Duodenal mucosa (tissue), 2 donors: ENCODE data around the gene SETBP1.

Source experiments
- H3K27ac ChIP-seq: one replicate; pipeline ENCODE4 v1.7.0; 2013; ENCODE audit warnings: low read depth, low read length
- H3K27me3 ChIP-seq, 2 donors: one replicate each; pipeline ENCODE4 v1.7.0; 2013; ENCODE audit warnings: low read length in 2 of 2, control low read depth in 1 of 2; ENCODE audit not compliant: insufficient read depth in 2 of 2, control insufficient read depth in 1 of 2
- H3K36me3 ChIP-seq, 2 donors: one replicate each; pipeline ENCODE4 v1.7.0; 2013; ENCODE audit warnings: low read length in 2 of 2, control low read depth in 1 of 2; ENCODE audit not compliant: insufficient read depth in 2 of 2, control insufficient read depth in 1 of 2
- H3K4me1 ChIP-seq, 2 donors: one replicate each; pipeline ENCODE4 v1.7.0; 2013; ENCODE audit warnings: low read length in 2 of 2, control low read depth in 1 of 2; ENCODE audit not compliant: insufficient read depth in 2 of 2, control insufficient read depth in 1 of 2
- H3K4me3 ChIP-seq, 2 donors: one replicate each; pipeline ENCODE4 v1.7.0; 2013; ENCODE audit warnings: low read length in 2 of 2, low read depth in 1 of 2
- H3K9ac ChIP-seq, 2 donors: one replicate each; pipeline ENCODE4 v1.7.0; 2013; ENCODE audit warnings: low read length in 2 of 2, low read depth in 1 of 2
- H3K9me3 ChIP-seq, 2 donors: one replicate each; pipeline ENCODE4 v1.7.0; 2013; ENCODE audit warnings: low read length in 2 of 2, control low read depth in 1 of 2; ENCODE audit not compliant: control insufficient read depth in 1 of 2

The SETBP1 gene

GRCh38 chr18:44853430-44853829 lies 172.7 kb downstream of the SETBP1 start:
- Histone ChIP-seq H3K36me3 (no peaks in the 10 kb centered on the region), H3K4me1 (peaks cover 0 to 4% of the 10 kb centered on the region in 2 donors), H3K27me3 (no peaks in the 10 kb centered on the region), H3K27ac (no peak overlapping the region), H3K4me3 (no peak overlapping the region), H3K9me3 (no peaks in the 10 kb centered on the region), H3K9ac (no peak overlapping the region)

DNA sequence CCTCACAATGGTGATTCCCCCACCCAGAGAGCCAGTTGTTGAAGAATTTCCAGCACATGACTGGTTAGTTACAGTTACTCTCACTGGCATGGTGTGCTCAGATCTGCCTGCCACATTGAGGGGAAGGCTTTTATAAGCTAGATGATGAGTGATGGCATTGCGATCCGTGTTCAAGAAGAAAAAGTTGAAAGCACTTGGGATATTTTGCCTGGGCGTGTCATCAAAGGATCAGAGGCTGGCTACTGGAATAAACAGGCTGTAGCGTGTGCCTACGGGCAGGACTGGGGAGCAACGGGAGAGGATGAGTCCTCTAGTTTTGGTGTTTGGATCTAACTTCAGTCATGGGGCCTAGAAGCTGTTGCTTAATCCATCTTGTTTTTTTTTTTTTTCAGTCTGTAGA lies 175.0 kb downstream of the SETBP1 start:
- no peaks in the 10 kb centered on the region for H3K9me3 ChIP-seq

GRCh38 chr18:44856157-44856556 lies 175.5 kb downstream of the SETBP1 start:
- Histone ChIP-seq H3K4me3 (no peak overlapping the region), H3K9ac (no peak overlapping the region), H3K4me1 (no peaks in the 10 kb centered on the region), H3K36me3 (no peaks in the 10 kb centered on the region), H3K27me3 (no peaks in the 10 kb centered on the region), H3K9me3 (no peaks in the 10 kb centered on the region), H3K27ac (no peak overlapping the region)

More for the DNA sequence above, 175.0 kb downstream of the SETBP1 start:
- no peaks in the 10 kb centered on the region for H3K27me3 ChIP-seq
- H3K27ac ChIP-seq: no peak overlapping the region
- H3K4me1 ChIP-seq: no peaks in the 10 kb centered on the region
- H3K36me3 ChIP-seq: no peaks in the 10 kb centered on the region
- H3K4me3 ChIP-seq: no peak overlapping the region
- no peak overlapping the region for H3K9ac ChIP-seq

DNA sequence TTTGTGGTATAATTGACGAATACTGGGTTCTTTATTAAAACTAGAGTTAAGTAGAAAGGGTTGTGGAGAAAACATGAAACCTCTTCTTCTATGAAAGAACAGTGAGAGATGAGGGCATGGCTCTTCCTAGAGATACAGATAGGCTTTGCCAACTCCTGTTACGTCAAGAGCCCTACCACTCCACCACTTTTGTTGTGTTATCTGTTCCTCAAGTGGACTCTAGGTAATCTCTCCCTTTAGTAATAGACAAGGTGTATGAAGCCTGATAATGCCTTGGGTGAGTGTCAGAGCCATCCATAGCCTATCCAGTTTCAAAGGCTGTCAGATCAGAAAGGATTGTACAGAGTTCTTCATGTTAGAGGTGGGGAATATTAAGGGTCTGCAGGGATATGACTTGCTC lies 176.4 kb downstream of the SETBP1 start:
- H3K27me3 ChIP-seq: no peaks in the 10 kb centered on the region
- H3K9me3 ChIP-seq: no peaks in the 10 kb centered on the region
- H3K4me3 ChIP-seq: no peak overlapping the region
- H3K27ac ChIP-seq: no peak overlapping the region
- no peak overlapping the region for H3K9ac ChIP-seq
- H3K4me1 ChIP-seq: no peaks in the 10 kb centered on the region
- H3K36me3 ChIP-seq: no peaks in the 10 kb centered on the region

- no peaks in the 10 kb centered on the region for H3K27me3 ChIP-seq
- no peaks in the 10 kb centered on the region for H3K36me3 ChIP-seq
- no peaks in the 10 kb centered on the region for H3K9me3 ChIP-seq
- H3K27ac ChIP-seq: no peak overlapping the region
- no peak overlapping the region for H3K9ac ChIP-seq
- no peaks in the 10 kb centered on the region for H3K4me1 ChIP-seq
- H3K4me3 ChIP-seq: no peak overlapping the region
Observed at GRCh38 chr18:44857744-44858491, 177.2 kb downstream of the SETBP1 start.

GRCh38 chr18:44859263-44859662 lies 178.6 kb downstream of the SETBP1 start:
- Histone ChIP-seq H3K4me3 (no peak overlapping the region), H3K36me3 (no peaks in the 10 kb centered on the region), H3K27ac (no peak overlapping the region), H3K27me3 (no peaks in the 10 kb centered on the region), H3K9me3 (no peaks in the 10 kb centered on the region), H3K4me1 (no peaks in the 10 kb centered on the region), H3K9ac (no peak overlapping the region)

DNA sequence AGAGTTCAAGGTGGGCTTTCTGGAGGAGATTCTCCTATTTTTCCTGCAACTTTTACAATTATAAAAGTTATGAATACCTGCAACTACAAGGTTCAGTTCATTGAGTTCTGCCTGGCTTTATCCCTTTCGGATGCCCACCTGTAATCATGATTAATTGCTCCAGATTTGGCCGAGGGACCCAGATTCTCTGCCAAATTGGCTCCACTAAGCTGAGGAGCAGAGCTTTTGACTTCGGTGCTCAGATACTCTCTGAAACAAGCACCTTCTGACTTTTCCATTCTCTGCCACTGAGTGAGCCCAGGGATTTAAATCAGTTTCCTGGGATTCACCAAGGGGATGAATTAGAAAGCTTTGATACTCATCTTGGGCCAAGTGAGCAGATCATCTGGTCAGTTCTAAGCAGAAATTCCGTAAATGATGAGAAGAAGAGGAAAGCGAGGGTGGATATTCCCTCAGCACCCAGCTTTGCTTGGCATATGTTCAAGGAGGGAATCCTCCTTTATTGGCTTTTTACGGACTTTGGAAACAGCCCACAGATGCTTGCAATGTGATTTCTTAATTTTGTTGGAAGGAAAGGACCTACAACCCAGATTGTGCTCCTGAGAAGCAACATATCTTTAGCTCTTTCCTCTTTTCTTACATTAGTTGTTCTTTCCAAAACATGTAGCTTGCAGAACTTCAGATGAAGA lies 179.2 kb downstream of the SETBP1 start:
- H3K4me3 ChIP-seq: no peak overlapping the region
- H3K9me3 ChIP-seq: no peaks in the 10 kb centered on the region
- H3K36me3 ChIP-seq: no peaks in the 10 kb centered on the region
- H3K27me3 ChIP-seq: no peaks in the 10 kb centered on the region
- no peak overlapping the region for H3K9ac ChIP-seq
- no peaks in the 10 kb centered on the region for H3K4me1 ChIP-seq
- no peak overlapping the region for H3K27ac ChIP-seq

GRCh38 chr18:44862112-44862511 lies 181.4 kb downstream of the SETBP1 start:
- Histone ChIP-seq H3K36me3 (no peaks in the 10 kb centered on the region), H3K9ac (no peak overlapping the region), H3K4me1 (no peaks in the 10 kb centered on the region), H3K4me3 (no peak overlapping the region), H3K27me3 (no peaks in the 10 kb centered on the region), H3K27ac (no peak overlapping the region), H3K9me3 (no peaks in the 10 kb centered on the region)

DNA sequence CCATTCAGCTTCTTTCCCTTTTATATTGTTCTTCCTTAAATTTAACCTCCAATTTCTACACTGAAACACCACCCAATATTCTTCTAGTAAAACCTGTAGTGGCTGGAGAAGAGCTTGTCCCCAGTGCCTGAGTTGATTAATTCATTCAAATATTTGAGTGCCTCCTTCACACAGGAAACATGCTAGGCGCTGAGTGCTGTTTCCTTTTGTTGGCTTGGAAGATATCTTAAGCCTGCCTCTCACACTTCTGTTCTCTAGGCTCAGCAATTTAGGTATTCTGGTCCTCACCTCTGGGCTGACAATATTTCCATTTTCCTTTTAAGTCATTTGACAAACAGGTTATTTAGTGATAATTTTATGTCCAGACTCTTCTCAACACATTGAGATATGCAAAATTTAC lies 185.4 kb downstream of the SETBP1 start:
- no peak overlapping the region for H3K4me3 ChIP-seq
- H3K36me3 ChIP-seq: no peaks in the 10 kb centered on the region
- no peak overlapping the region for H3K9ac ChIP-seq
- no peaks in the 10 kb centered on the region for H3K27me3 ChIP-seq
- no peak overlapping the region for H3K27ac ChIP-seq
- no peaks in the 10 kb centered on the region for H3K4me1 ChIP-seq
- H3K9me3 ChIP-seq: no peaks in the 10 kb centered on the region

GRCh38 chr18:44869533-44869932 lies 188.8 kb downstream of the SETBP1 start:
- no peaks in the 10 kb centered on the region for H3K9me3 ChIP-seq
- no peaks in the 10 kb centered on the region for H3K27me3 ChIP-seq
- H3K27ac ChIP-seq: no peak overlapping the region
- H3K4me1 ChIP-seq: no peaks in the 10 kb centered on the region
- H3K9ac ChIP-seq: no peak overlapping the region
- H3K36me3 ChIP-seq: no peaks in the 10 kb centered on the region
- H3K4me3 ChIP-seq: no peak overlapping the region
